ES-I3 (cell line): ENCODE results near the gene TPX2.
A peak's percentile ranks its signal among the peaks of the same experiment; 100 is the strongest.
"Not testable (repeated sequence)": the region's sequence is repeated elsewhere in the genome, so short reads cannot be mapped to it uniquely, and the experiment has no call there.

Experiments
- H3K36me3 ChIP-seq: 2 replicates; pipeline ENCODE4 v1.6.1; 2013; ENCODE audit warnings: mild to moderate bottlenecking, low read length, control low read depth, moderate library complexity; ENCODE audit not compliant: insufficient read depth
- H3K4me1 ChIP-seq: 2 replicates; pipeline ENCODE4 v1.6.1; 2013; ENCODE audit warnings: mild to moderate bottlenecking, control low read depth, low read length; ENCODE audit not compliant: insufficient read depth
- H3K9ac ChIP-seq: 2 replicates; pipeline ENCODE4 v1.6.1; 2013; ENCODE audit warnings: low read depth, mild to moderate bottlenecking, low read length, moderate library complexity
- H3K9me3 ChIP-seq: 2 replicates; pipeline ENCODE4 v1.6.1; 2013; ENCODE audit warnings: mild to moderate bottlenecking, low read length, moderate library complexity; ENCODE audit not compliant: control insufficient read depth, insufficient read depth

Gene TPX2

GRCh38 chr20:31722257-31723068 lies 16.6 kb upstream of the TPX2 start, which contains the start of gene BCL2L1:
Gene BCL2L1, minus strand, starts transcription at chr20:31722868. Its CDS starts 650 bp downstream, at chr20:31722218.
- peak within 1 kb of the TSS; percentile 85 for H3K9ac ChIP-seq
- H3K4me1 ChIP-seq, result peaks cover 22% of the 10 kb centered on the region
- no peaks in the 10 kb centered on the region for H3K9me3 ChIP-seq

DNA sequence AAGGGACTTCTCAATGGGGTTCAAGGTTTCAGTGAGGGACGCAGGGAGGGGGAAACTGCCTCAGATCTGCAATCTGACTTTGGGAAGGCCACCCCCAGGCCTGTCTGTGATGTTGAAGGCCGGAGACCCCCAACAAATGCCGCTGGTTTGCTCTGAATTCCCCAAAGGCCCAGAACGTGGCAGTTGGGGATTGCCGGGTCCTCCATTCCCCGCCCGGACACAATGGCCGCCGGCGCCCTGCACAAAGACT lies 16.1 kb upstream of the TPX2 start:
- H3K4me1 ChIP-seq, result peaks cover 17% of the 10 kb centered on the region
- peak overlapping the region; percentile 85 for H3K9ac ChIP-seq
- peaks cover 24% of the 10 kb centered on the region for H3K36me3 ChIP-seq
- H3K9me3 ChIP-seq, result no peaks in the 10 kb centered on the region

More at GRCh38 chr20:31722257-31723068, 16.6 kb upstream of the TPX2 start, which contains the start of gene BCL2L1:
- peaks cover 24% of the 10 kb centered on the region for H3K36me3 ChIP-seq

GRCh38 chr20:31723319-31724078 lies 15.6 kb upstream of the TPX2 start:
- peak overlapping the region; percentile 85 for H3K9ac ChIP-seq
- no peaks in the 10 kb centered on the region for H3K9me3 ChIP-seq
- peaks cover 16% of the 10 kb centered on the region for H3K4me1 ChIP-seq
- peaks cover 24% of the 10 kb centered on the region for H3K36me3 ChIP-seq

DNA sequence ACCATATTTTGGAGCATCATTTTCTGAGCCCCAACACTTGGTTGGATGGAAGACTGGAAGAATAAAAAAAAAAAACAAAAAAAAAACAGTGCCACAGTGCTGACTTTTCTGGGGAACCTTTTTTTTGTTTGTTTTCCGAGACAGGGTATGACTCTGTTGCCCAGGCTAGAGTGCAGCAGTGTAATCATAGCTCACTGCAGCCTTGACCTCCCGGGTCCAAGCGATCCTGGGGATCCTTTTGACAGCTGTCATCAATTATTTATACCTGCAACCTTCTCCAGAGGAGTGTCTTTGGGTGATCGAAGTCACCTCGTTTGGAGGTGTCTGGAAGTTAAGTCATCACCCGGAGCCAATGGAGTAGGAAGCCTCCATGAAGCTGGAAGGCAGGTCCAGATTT lies 7.8 kb upstream of the TPX2 start:
- H3K36me3 ChIP-seq, result no peaks in the 10 kb centered on the region
- no peaks in the 10 kb centered on the region for H3K9me3 ChIP-seq
- no peak overlapping the region for H3K9ac ChIP-seq
- no peaks in the 10 kb centered on the region for H3K4me1 ChIP-seq

- Histone ChIP-seq H3K9me3 (no peaks in the 10 kb centered on the region), H3K36me3 (no peaks in the 10 kb centered on the region; the same call in 1 of the 2 replicates), H3K9ac (peak overlapping the region; percentile 72), H3K4me1 (peaks cover 10% of the 10 kb centered on the region; the same call in 1 of the 2 replicates)
Observed at GRCh38 chr20:31739550-31739977, 474 bp downstream of the TPX2 start.

GRCh38 chr20:31740208-31740607 lies 1.1 kb downstream of the TPX2 start:
- Histone ChIP-seq H3K36me3 (no peaks in the 10 kb centered on the region; the same call in 1 of the 2 replicates), H3K9me3 (no peaks in the 10 kb centered on the region), H3K4me1 (peaks cover 10% of the 10 kb centered on the region; the same call in 1 of the 2 replicates), H3K9ac (peak overlapping the region; percentile 72)

DNA sequence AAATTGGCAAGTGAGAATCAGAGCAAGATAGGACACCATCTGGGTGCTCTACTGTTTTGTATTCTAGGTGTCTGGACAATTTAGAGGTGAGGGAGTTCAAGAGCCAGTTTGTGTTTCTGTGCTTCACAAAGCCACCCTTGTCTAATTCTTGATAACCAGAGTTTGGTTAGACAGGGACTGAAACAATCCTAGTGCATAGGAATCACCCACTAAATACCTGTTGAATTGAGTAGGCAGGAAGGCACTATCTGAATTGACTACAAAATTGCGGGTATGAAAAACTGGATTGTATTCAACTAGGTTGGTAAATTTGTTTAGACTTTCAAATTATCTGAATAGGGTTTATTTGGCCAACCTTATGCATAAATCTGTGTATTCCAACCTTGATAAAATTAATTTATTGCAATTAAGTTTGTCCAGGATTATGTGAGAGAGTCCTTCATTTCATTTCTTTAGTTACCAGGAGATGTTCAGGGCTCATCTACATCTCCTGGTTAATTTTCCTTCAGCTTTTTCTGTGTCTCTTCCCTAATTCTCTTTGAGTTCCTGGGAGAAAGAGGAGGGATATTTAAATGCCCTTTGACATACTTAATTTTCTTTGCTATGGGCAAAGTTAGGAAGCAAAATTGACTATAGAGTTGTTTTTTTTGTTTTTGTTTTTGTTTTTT lies 1.7 kb downstream of the TPX2 start:
- H3K4me1 ChIP-seq, result peaks cover 10% of the 10 kb centered on the region; the same call in 1 of the 2 replicates
- H3K9me3 ChIP-seq, result no peaks in the 10 kb centered on the region
- no peaks in the 10 kb centered on the region; the same call in 1 of the 2 replicates for H3K36me3 ChIP-seq
- peak overlapping the region; percentile 72 for H3K9ac ChIP-seq

DNA sequence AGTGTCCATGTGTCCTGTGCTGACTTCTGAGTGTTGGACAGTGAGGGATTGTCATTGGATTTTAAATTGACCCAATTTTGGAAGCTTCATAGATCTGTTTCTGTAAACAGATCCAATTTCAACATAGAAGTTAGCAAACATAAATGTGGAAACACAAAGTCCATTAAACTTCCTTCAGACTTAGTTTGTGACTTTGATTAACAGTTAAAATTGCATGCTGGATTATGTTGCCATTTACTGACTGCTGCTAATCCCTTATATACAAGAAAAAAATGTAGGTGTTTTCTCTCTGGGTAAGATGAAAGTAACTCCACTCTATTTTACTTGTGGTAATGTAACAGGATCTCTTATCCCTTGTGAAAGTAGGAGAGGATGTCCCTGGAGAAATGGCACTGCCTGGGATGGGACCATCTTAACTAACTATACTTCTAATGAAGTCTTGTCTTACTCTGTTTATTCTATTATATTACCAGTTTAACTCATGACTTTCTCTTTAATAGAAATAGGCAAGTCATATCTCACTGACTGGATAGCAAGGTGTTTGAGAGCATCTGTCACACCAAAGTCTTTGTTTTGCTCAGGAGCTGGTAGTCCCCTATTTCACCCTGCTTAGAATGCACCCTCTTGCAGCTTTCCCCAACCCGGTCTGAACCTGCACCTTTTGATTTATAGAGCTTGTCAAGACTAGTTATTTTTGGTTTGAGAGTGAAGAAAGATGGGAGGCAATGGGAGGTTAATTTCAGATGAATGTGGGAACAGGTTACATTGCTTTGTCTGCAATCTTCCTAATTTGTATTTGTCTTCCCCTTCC lies 7.2 kb downstream of the TPX2 start:
- Histone ChIP-seq H3K36me3 (no peaks in the 10 kb centered on the region; the same call in 1 of the 2 replicates), H3K4me1 (0 out of 2 replicates have a peak, but pooled peaks cover 3% of the 10 kb centered on the region), H3K9ac (no peak overlapping the region), H3K9me3 (no peaks in the 10 kb centered on the region)

GRCh38 chr20:31747028-31747427 lies 7.9 kb downstream of the TPX2 start:
- not testable (repeated sequence) for H3K9ac ChIP-seq, H3K9me3 ChIP-seq, H3K36me3 ChIP-seq, H3K4me1 ChIP-seq

DNA sequence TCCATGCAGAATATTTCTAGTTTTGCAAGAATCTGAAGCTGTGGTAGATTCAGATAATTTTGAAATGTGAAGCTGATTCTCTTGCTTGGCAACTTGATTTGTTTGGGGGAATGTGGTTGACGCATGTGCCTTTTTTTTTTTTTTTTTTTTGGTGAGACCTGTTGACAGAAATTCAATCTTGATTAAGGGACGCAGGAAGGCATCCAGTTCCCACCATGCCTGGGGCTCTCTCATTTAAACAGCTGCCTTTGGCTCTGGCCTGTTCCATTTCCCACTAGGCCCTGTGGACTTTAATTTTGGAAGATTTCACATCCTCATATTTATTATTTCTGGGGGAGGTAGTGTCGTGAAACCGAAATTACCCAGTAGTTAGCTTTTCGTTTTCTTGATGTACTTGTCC lies 8.6 kb downstream of the TPX2 start:
- Histone ChIP-seq H3K36me3 (no peaks in the 10 kb centered on the region; the same call in 1 of the 2 replicates), H3K9ac (no peak overlapping the region), H3K9me3 (no peaks in the 10 kb centered on the region)

GRCh38 chr20:31749223-31749622 lies 10.1 kb downstream of the TPX2 start:
- H3K9me3 ChIP-seq, result no peaks in the 10 kb centered on the region
- no peak overlapping the region for H3K9ac ChIP-seq
- H3K36me3 ChIP-seq, result no peaks in the 10 kb centered on the region
- H3K4me1 ChIP-seq, result 0 out of 2 replicates have a peak, but pooled peaks cover 3% of the 10 kb centered on the region

More for the DNA sequence above, 8.6 kb downstream of the TPX2 start:
- 0 out of 2 replicates have a peak, but pooled peaks cover 3% of the 10 kb centered on the region for H3K4me1 ChIP-seq

- no peaks in the 10 kb centered on the region for H3K36me3 ChIP-seq
- no peaks in the 10 kb centered on the region for H3K9me3 ChIP-seq
- H3K4me1 ChIP-seq, result 0 out of 2 replicates have a peak, but pooled peaks cover 3% of the 10 kb centered on the region
- no peak overlapping the region for H3K9ac ChIP-seq
Observed at GRCh38 chr20:31751126-31751525, 12.0 kb downstream of the TPX2 start.

- Histone ChIP-seq H3K4me1 (no peaks in the 10 kb centered on the region), H3K9ac (no peak overlapping the region), H3K36me3 (peaks cover 13% of the 10 kb centered on the region), H3K9me3 (no peaks in the 10 kb centered on the region)
Observed at GRCh38 chr20:31757254-31757653, 18.2 kb downstream of the TPX2 start.
